ENCODE data around the gene GAD1.

Gene GAD1

GRCh38 chr2:170816504-170817092 is at the start of gene GAD1:
TSS of gene GAD1 (plus strand) at chr2:170816887. CDS start at chr2:170818592, 1,705 bp downstream.
- Histone ChIP-seq H3K9me2 (replicated peaks; ENCODE audit: insufficient read depth, low read length) (no peaks in the 10 kb centered on the region), H3K36me3 (replicated peaks; ENCODE audit: insufficient read depth, low read length) (no peaks in the 10 kb centered on the region), H3K27me3 (replicated peaks; ENCODE audit: insufficient read depth, low read length) (peaks cover 67% of the 10 kb centered on the region), H3K9me3 (replicated peaks; ENCODE audit: insufficient read depth, low read length) (no peaks in the 10 kb centered on the region), H3F3A (ENCODE audit: insufficient read depth, low read length) (no peaks in the 10 kb centered on the region), H3K4me3 (ENCODE audit: low read length) (peak within 1 kb of the TSS; percentile 63), H2AFZ (ENCODE audit: low read length) (peak within 1 kb of the TSS; percentile 70), H3K4me2 (ENCODE audit: low read depth, low read length) (peak within 1 kb of the TSS; percentile 97), H3K9ac (ENCODE audit: low read length) (0 out of 2 replicates have a peak within 1 kb of the TSS, but pooled peaks have one; percentile 13), H3K79me2 (ENCODE audit: low read length) (no peaks in the 10 kb centered on the region), H3K4me1 (ENCODE audit: low read length) (peaks cover 19% of the 10 kb centered on the region), H4K20me1 (ENCODE audit: insufficient read depth, low read length) (no peaks in the 10 kb centered on the region), H3K27ac (ENCODE audit: low read length) (no peak within 1 kb of the TSS)
- no peak for TF ChIP-seq CTCF (IDR thresholded peaks at IDR 0.05; ENCODE audit: low read length)
- peak; percentile 75 for DNase-seq

GRCh38 chr2:170770008-170770605 is 46.6 kb upstream of the GAD1 start, which contains the start of gene ERICH2:
TSS of gene ERICH2 (plus strand) at chr2:170770378. CDS start at chr2:170770682, 304 bp downstream.
- Histone ChIP-seq H3K9ac (ENCODE audit: low read length) (peak within 1 kb of the TSS; percentile 79), H3K9me2 (replicated peaks; ENCODE audit: insufficient read depth, low read length) (no peaks in the 10 kb centered on the region), H3K4me3 (ENCODE audit: low read length) (peak within 1 kb of the TSS; percentile 97), H2AFZ (ENCODE audit: low read length) (peak within 1 kb of the TSS; percentile 100), H3K27ac (ENCODE audit: low read length) (peak within 1 kb of the TSS; percentile 25; the same call in 1 of the 2 replicates), H3F3A (ENCODE audit: insufficient read depth, low read length) (no peaks in the 10 kb centered on the region), H4K20me1 (ENCODE audit: insufficient read depth, low read length) (no peaks in the 10 kb centered on the region), H3K4me1 (ENCODE audit: low read length) (no peaks in the 10 kb centered on the region), H3K36me3 (replicated peaks; ENCODE audit: insufficient read depth, low read length) (no peaks in the 10 kb centered on the region), H3K9me3 (replicated peaks; ENCODE audit: insufficient read depth, low read length) (no peaks in the 10 kb centered on the region), H3K4me2 (ENCODE audit: low read depth, low read length) (peak within 1 kb of the TSS; percentile 87), H3K79me2 (ENCODE audit: low read length) (no peaks in the 10 kb centered on the region), H3K27me3 (replicated peaks; ENCODE audit: insufficient read depth, low read length) (peaks cover 11% of the 10 kb centered on the region)
- DNase-seq, result peak; percentile 72
- TF ChIP-seq CTCF (IDR thresholded peaks at IDR 0.05; ENCODE audit: low read length) (peak; percentile 47), EZH2phosphoT487 (IDR thresholded peaks at IDR 0.05; ENCODE audit: low read length) (no peak), EZH2 (optimal IDR thresholded peaks at IDR 0.05; ENCODE audit: low read depth, low read length) (no peak)

GRCh38 chr2:170770606-170771420 is 45.9 kb upstream of the GAD1 start:
- Histone ChIP-seq H3K9ac (ENCODE audit: low read length) (peak overlapping the region; percentile 79), H3K27ac (ENCODE audit: low read length) (peak overlapping the region; percentile 25; the same call in 1 of the 2 replicates), H3F3A (ENCODE audit: insufficient read depth, low read length) (no peaks in the 10 kb centered on the region), H3K4me2 (ENCODE audit: low read depth, low read length) (peak overlapping the region; percentile 87), H3K27me3 (replicated peaks; ENCODE audit: insufficient read depth, low read length) (peaks cover 11% of the 10 kb centered on the region), H3K9me3 (replicated peaks; ENCODE audit: insufficient read depth, low read length) (no peaks in the 10 kb centered on the region), H2AFZ (ENCODE audit: low read length) (peak overlapping the region; percentile 100), H3K4me3 (ENCODE audit: low read length) (peak overlapping the region; percentile 97), H3K79me2 (ENCODE audit: low read length) (no peaks in the 10 kb centered on the region), H3K4me1 (ENCODE audit: low read length) (no peaks in the 10 kb centered on the region), H3K9me2 (replicated peaks; ENCODE audit: insufficient read depth, low read length) (no peaks in the 10 kb centered on the region), H3K36me3 (replicated peaks; ENCODE audit: insufficient read depth, low read length) (no peaks in the 10 kb centered on the region), H4K20me1 (ENCODE audit: insufficient read depth, low read length) (no peaks in the 10 kb centered on the region)
- TF ChIP-seq CTCF (IDR thresholded peaks at IDR 0.05; ENCODE audit: low read length), result no peak
- no peak for TF ChIP-seq EZH2phosphoT487 (IDR thresholded peaks at IDR 0.05; ENCODE audit: low read length)
- TF ChIP-seq EZH2 (optimal IDR thresholded peaks at IDR 0.05; ENCODE audit: low read depth, low read length), result no peak
- DNase-seq, result peak; percentile 82

Measured in MM.1S (cell line).